AG04450 (cell line): ENCODE results near the gene C5orf15. TPM values are rescaled to one million over a fixed set of nuclear protein-coding genes. Genes with fewer than 3 reads are reported as not detected.

Experiments used
- CTCF ChIA-PET: fragments of 300-600, 350-600 bp; formaldehyde crosslinking; extraction: SDS; loops from one replicate; lab custom pipeline; 2022; ENCODE audit warnings: antibody characterized with exemption, inconsistent platforms; lab: Charles Lee
- POLR2A ChIA-PET: fragments of 350-600 bp; formaldehyde crosslinking; extraction: SDS; loops from one replicate; lab custom pipeline; 2021; ENCODE audit warnings: antibody characterized with exemption, inconsistent platforms; lab: Yijun Ruan, JAX
- DNase-seq: peaks from one replicate; pipeline ENCODE4 v3.0.0-alpha.2; 2011; ENCODE audit warnings: low read depth, low spot score
- H3K27ac ChIP-seq: one replicate; pipeline ENCODE4 v1.5.1; 2012; ENCODE audit warnings: low read depth, low read length, control low read depth
- H3K27me3 ChIP-seq: one replicate; pipeline ENCODE4 v1.6.0; 2012; ENCODE audit warnings: low read length; ENCODE audit not compliant: control insufficient read depth, insufficient read depth
- H3K4me3 ChIP-seq: 2 replicates; pipeline ENCODE4 v1.5.1; 2011; ENCODE audit warnings: mild to moderate bottlenecking, low read depth, low read length, control low read depth
- H3K9me3 ChIP-seq: 2 replicates; pipeline ENCODE4 v1.5.1; 2012; ENCODE audit warnings: low read length; ENCODE audit not compliant: control insufficient read depth, insufficient read depth
- polyA plus RNA-seq: library from polyadenylated mRNA; depleted of rRNA; stranded (reverse); fragments of >200 nt; gene quantifications from 2 replicates; pipeline ENCODE4 v1.2.3, GENCODE V29; 2011
- TF ChIP-seq, protein P1 (sequence below): IDR thresholded peaks from 2 replicates; pipeline ENCODE4 v1.5.1; 2011; ENCODE audit warnings: low read depth, low read length, control low read depth, inconsistent platforms

Gene C5orf15
- polyA plus RNA-seq, 1 experiment, result 92.9 TPM

DNA sequence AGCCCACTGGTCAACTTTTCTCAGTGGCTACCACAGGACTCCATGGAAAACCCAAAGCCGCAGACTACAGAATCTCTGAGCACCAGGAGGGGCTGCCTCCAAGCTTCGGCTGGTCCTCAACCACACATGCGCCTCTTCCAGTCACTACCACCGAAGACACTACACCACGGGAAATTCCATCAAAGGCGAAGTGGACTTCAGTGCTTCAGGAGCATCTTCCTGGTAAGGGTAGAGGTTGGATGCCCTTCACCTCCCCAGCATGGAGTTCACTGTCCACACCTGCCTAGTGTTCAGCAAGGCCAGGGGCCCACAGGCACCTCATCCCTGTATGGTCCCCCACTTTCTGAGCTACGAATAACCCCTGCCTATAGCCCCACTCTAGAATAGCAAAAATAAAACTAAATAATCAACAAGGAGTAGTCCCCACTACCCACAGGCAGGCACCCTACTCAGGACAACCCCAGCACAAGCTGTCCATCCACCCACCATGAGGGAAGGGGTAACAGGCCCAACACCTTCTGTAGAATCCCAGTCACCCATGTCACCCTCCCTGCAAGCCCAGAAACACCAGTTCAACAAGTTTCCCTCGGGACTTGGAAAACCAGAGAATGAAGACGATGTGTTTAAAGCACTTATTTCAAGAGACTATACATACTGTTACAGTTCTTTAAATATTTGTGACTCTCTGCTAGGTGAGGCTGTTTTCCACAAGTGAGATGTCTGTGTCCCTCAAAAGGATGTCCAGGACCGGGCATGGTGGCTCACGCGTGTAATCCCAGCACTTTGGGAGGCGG, 33.7 kb upstream of the C5orf15 start:
- peak overlapping the region; percentile 11 for H3K27ac ChIP-seq
- DNase-seq, result no peak
- H3K27me3 ChIP-seq, result no peaks in the 10 kb centered on the region
- no peak overlapping the region for H3K4me3 ChIP-seq
- ChIA-PET POLR2A (interaction anchor here (0.6 kb wide), 1 partner anchor 33 kb away, joined by 3 read pairs; no protein-coding TSS in a partner anchor), CTCF (interaction anchor here (1.8 kb wide), 1 partner anchor 22 kb away, joined by 4 read pairs; no protein-coding TSS in a partner anchor)
- TF ChIP-seq, protein P1, sequence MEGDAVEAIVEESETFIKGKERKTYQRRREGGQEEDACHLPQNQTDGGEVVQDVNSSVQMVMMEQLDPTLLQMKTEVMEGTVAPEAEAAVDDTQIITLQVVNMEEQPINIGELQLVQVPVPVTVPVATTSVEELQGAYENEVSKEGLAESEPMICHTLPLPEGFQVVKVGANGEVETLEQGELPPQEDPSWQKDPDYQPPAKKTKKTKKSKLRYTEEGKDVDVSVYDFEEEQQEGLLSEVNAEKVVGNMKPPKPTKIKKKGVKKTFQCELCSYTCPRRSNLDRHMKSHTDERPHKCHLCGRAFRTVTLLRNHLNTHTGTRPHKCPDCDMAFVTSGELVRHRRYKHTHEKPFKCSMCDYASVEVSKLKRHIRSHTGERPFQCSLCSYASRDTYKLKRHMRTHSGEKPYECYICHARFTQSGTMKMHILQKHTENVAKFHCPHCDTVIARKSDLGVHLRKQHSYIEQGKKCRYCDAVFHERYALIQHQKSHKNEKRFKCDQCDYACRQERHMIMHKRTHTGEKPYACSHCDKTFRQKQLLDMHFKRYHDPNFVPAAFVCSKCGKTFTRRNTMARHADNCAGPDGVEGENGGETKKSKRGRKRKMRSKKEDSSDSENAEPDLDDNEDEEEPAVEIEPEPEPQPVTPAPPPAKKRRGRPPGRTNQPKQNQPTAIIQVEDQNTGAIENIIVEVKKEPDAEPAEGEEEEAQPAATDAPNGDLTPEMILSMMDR, result no peak
- no peaks in the 10 kb centered on the region; the same call in 1 of the 2 replicates for H3K9me3 ChIP-seq

GRCh38 chr5:134000696-134001453, 32.5 kb upstream of the C5orf15 start:
- ChIA-PET POLR2A (no interaction called here), CTCF (interaction anchor here (1.6 to 2.8 kb wide), 3 partner anchors 21 to 39 kb away, joined by 3 to 16 read pairs (median 7); no protein-coding TSS in a partner anchor)
- H3K27me3 ChIP-seq, result no peaks in the 10 kb centered on the region
- no peak for DNase-seq
- no peak overlapping the region for H3K4me3 ChIP-seq
- no peak overlapping the region for H3K27ac ChIP-seq
- no peaks in the 10 kb centered on the region for H3K9me3 ChIP-seq
- TF ChIP-seq, protein P1, result no peak

GRCh38 chr5:134000091-134000511, 31.7 kb upstream of the C5orf15 start:
- CTCF ChIA-PET, result interaction anchor here (1.6 to 2.8 kb wide), 3 partner anchors 20 to 40 kb away, joined by 3 to 16 read pairs (median 7); no protein-coding TSS in a partner anchor
- no peaks in the 10 kb centered on the region for H3K9me3 ChIP-seq
- no peak for DNase-seq
- H3K27me3 ChIP-seq, result no peaks in the 10 kb centered on the region
- POLR2A ChIA-PET, result no interaction called here
- no peak overlapping the region for H3K4me3 ChIP-seq
- H3K27ac ChIP-seq, result no peak overlapping the region
- TF ChIP-seq, protein P1, result no peak

DNA sequence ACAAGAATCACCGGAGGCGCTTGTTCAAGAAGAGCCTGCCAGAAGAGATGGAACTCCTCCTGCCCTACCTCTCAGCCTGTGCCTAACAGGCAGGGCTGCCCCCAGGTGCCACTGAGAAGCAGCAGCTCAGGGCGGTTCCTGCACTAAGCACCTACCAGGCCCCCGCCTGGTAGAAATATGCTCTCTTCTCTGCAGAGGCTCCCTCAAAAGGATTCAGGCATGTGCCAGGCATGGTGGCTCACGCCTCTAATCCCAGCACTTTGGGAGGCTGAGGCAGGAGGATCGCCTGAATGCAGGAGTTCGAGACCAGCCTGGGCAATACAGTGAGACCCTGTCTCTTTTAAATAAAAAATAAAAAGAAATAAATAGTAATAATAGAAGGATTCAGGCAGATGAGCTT, 30.4 kb upstream of the C5orf15 start:
- no peak for DNase-seq
- TF ChIP-seq, protein P1, result no peak
- Histone ChIP-seq H3K9me3 (no peaks in the 10 kb centered on the region), H3K27me3 (no peaks in the 10 kb centered on the region), H3K4me3 (no peak overlapping the region), H3K27ac (no peak overlapping the region)
- ChIA-PET CTCF (interaction anchor here (0.6 to 2.8 kb wide), 4 partner anchors 19 to 142 kb away, joined by 4 to 16 read pairs (median 5); no protein-coding TSS in a partner anchor), POLR2A (no interaction called here)
